Esophagus muscularis mucosa (tissue), 4 donors: Measurements from ENCODE around the gene LRP1. TPM values are rescaled to one million over a fixed set of nuclear protein-coding genes. Genes with fewer than 3 reads are reported as not detected.

Source experiments
- DNase-seq: peaks from one replicate; pipeline ENCODE4 v3.0.0-alpha.2; 2017; ENCODE audit errors: extremely low spot score
- H3K27ac ChIP-seq, 4 donors: fragments of 200-600 bp; sonication (generic); replicated peaks in 1 of 4; 1 replicate in 3 of 4; 2 replicates in 1 of 4; pipeline ENCODE4 v1.5.1; 2016 to 2019; ENCODE audit warnings: mild to moderate bottlenecking in 1 of 4
- H3K27me3 ChIP-seq, 4 donors: fragments of 200-600 bp; sonication (generic); one replicate each; pipeline versions ENCODE4 v1.5.1 to v1.6.0; 2016 to 2019
- H3K36me3 ChIP-seq, 4 donors: fragments of 200-600 bp; sonication (generic); one replicate each; pipeline ENCODE4 v1.5.1; 2016 to 2019
- H3K4me1 ChIP-seq, 4 donors: fragments of 200-600 bp; sonication (generic); one replicate each; pipeline ENCODE4 v1.5.1; 2016 to 2019
- H3K4me3 ChIP-seq, 4 donors: fragments of 200-600 bp; sonication (generic); 1 replicate in 2 of 4; 2 replicates in 2 of 4; pipeline ENCODE4 v1.5.1; 2016 to 2019; ENCODE audit warnings: mild to moderate bottlenecking in 4 of 4, moderate library complexity in 1 of 4
- H3K9me3 ChIP-seq, 4 donors: fragments of 200-600 bp; sonication (generic); 1 replicate in 3 of 4; 2 replicates in 1 of 4; pipeline ENCODE4 v1.5.1; 2016 to 2019
- EP300 ChIP-seq: sonication (generic); formaldehyde crosslinking; IDR thresholded peaks from one replicate; pipeline ENCODE4 v1.6.1; 2017; ENCODE audit warnings: antibody characterized with exemption
- POLR2A ChIP-seq: fragments of 450-650 bp; IDR thresholded peaks from one replicate; pipeline ENCODE4 v1.6.1; 2017; ENCODE audit warnings: antibody characterized with exemption, moderate library complexity, mild to moderate bottlenecking, low read depth
- POLR2AphosphoS5 ChIP-seq, 2 donors: sonication (generic); formaldehyde crosslinking; IDR thresholded peaks; one replicate each; pipeline ENCODE4 v1.6.1; 2017; ENCODE audit warnings: antibody characterized with exemption in 2 of 2
- WGBS: methylation state at CpG from one replicate; pipeline ENCODE4 v1.1.5; 2018; 5-methylcytosine and 5-hydroxymethylcytosine counted together
- intact Hi-C: fragments of 100-400 bp; cut with DNase I; formaldehyde crosslinking; loops from one replicate; pipeline ENCODE4 v1.15.1; 2023
- total RNA-seq, 4 donors: library from RNA; depleted of rRNA; stranded (reverse); fragments of >200 nt; gene quantifications; one replicate each; pipeline versions ENCODE4 v1.1.0 to v1.2.1, GENCODE V29; 2016
- TF ChIP-seq, protein P1 (sequence below), 3 experiments: fragments of 200-600 bp in 2 of 3; fragments of 450-650 bp in 1 of 3; sonication (generic) in 2 of 3; IDR thresholded peaks; one replicate each; pipeline ENCODE4 v1.5.1; 2017 to 2019; ENCODE audit warnings: antibody characterized with exemption in 3 of 3, mild to moderate bottlenecking in 2 of 3, moderate library complexity in 1 of 3

The LRP1 gene
- total RNA-seq, 4 donors from 2014 or later: 203 to 338 (median 250) TPM

DNA sequence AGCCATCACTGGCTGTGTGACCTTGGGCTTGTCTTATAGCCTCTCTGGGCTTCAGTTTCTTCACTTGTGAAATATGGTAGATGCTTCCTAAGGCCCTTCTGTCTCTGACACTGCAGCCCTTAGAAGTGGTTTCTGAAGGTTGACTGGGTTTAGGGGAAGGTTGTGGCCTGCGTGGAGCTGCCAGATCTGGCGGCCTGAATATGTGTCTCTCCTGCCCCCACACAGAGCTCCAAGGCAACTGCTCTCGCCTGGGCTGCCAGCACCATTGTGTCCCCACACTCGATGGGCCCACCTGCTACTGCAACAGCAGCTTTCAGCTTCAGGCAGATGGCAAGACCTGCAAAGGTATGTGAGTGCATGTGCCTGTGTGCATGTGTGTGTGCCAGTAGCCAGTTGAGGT lies 15.2 kb downstream of the LRP1 start:
- Histone ChIP-seq H3K27ac (peak overlapping the region; percentile 22 to 70 (median 45)), H3K27me3 (no peaks in the 10 kb centered on the region), H3K4me1 (peaks cover 44 to 76% (median 72%) of the 10 kb centered on the region in 4 donors), H3K36me3 (peaks cover 26 to 92% (median 83%) of the 10 kb centered on the region in 4 donors), H3K4me3 (no peak overlapping the region), H3K9me3 (no peaks in the 10 kb centered on the region)
- TF ChIP-seq POLR2A (no peak), POLR2AphosphoS5 (IDR thresholded peaks at IDR 0.05) (no peak), EP300 (no peak)
- TF ChIP-seq, protein P1, sequence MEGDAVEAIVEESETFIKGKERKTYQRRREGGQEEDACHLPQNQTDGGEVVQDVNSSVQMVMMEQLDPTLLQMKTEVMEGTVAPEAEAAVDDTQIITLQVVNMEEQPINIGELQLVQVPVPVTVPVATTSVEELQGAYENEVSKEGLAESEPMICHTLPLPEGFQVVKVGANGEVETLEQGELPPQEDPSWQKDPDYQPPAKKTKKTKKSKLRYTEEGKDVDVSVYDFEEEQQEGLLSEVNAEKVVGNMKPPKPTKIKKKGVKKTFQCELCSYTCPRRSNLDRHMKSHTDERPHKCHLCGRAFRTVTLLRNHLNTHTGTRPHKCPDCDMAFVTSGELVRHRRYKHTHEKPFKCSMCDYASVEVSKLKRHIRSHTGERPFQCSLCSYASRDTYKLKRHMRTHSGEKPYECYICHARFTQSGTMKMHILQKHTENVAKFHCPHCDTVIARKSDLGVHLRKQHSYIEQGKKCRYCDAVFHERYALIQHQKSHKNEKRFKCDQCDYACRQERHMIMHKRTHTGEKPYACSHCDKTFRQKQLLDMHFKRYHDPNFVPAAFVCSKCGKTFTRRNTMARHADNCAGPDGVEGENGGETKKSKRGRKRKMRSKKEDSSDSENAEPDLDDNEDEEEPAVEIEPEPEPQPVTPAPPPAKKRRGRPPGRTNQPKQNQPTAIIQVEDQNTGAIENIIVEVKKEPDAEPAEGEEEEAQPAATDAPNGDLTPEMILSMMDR (IDR thresholded peaks at IDR 0.05): no peak
- DNase-seq: no peak
- intact Hi-C loops: no loop called here
- 72% methylated on average over 3 of the region's 4 CpGs for WGBS

DNA sequence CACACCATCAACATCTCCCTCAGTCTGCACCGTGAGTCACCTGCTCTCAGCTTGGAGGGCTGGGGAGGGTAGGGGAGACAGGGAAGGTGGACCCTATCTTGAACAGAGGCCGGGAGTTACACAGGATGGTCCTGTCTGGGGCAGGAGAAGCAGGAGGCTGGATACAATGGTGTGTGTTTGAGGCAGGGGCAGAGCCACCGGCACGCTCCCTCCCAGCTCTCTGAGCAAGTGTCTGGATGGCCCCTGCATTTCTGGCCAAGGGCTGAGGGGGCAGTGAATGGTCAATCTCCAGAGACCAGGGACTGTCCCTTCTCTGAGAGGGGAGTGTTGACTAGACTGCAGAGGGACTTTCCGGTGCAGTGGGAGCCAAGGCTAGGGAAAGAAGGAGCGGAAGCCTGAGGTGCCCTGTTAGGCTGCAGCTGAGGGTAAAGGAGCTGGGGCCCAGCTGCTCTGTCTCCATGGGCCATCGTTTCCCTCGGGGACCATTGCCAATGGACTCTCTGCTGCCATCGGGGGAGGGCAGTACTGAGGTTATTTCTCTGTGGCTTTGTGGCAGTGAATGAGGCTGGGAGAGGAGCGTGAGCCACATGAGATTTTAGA lies 17.3 kb downstream of the LRP1 start:
- H3K4me1 ChIP-seq: peaks cover 55 to 86% (median 82%) of the 10 kb centered on the region in 4 donors
- H3K9me3 ChIP-seq: no peaks in the 10 kb centered on the region
- intact Hi-C loops: no loop called here
- no peak for DNase-seq
- H3K36me3 ChIP-seq: peaks cover 26 to 73% (median 65%) of the 10 kb centered on the region in 4 donors
- no peaks in the 10 kb centered on the region for H3K27me3 ChIP-seq
- TF ChIP-seq POLR2AphosphoS5 (IDR thresholded peaks at IDR 0.05): no peak
- TF ChIP-seq POLR2A: no peak
- no peak for TF ChIP-seq EP300
- TF ChIP-seq, protein P1 (IDR thresholded peaks at IDR 0.05): no peak
- peak overlapping the region; percentile 57 to 89 (median 81) for H3K27ac ChIP-seq
- whole genome bisulfite sequencing: 56% methylated on average over 10 of the region's 10 CpGs
- no peak overlapping the region for H3K4me3 ChIP-seq

DNA sequence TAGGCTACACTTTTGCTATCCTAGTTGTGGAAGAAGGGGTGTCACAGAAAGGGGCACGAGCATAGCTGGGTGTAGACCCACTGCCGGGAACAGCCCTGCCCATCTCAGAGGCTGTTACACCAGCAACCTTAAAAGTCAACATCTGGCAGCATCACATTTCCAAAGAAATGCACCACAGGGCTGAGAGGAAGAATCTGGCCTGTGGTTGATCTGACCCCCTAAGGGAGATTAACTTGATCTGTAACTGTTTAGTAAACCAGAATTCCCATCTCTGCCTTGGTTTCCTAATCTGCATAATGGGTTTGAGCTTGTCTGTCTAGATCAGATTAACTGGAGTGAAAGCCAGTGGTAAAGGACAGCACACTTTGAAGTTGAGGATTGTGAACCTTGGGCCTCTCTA lies 17.8 kb downstream of the LRP1 start:
- peaks cover 26 to 69% (median 59%) of the 10 kb centered on the region in 4 donors for H3K36me3 ChIP-seq

DNA sequence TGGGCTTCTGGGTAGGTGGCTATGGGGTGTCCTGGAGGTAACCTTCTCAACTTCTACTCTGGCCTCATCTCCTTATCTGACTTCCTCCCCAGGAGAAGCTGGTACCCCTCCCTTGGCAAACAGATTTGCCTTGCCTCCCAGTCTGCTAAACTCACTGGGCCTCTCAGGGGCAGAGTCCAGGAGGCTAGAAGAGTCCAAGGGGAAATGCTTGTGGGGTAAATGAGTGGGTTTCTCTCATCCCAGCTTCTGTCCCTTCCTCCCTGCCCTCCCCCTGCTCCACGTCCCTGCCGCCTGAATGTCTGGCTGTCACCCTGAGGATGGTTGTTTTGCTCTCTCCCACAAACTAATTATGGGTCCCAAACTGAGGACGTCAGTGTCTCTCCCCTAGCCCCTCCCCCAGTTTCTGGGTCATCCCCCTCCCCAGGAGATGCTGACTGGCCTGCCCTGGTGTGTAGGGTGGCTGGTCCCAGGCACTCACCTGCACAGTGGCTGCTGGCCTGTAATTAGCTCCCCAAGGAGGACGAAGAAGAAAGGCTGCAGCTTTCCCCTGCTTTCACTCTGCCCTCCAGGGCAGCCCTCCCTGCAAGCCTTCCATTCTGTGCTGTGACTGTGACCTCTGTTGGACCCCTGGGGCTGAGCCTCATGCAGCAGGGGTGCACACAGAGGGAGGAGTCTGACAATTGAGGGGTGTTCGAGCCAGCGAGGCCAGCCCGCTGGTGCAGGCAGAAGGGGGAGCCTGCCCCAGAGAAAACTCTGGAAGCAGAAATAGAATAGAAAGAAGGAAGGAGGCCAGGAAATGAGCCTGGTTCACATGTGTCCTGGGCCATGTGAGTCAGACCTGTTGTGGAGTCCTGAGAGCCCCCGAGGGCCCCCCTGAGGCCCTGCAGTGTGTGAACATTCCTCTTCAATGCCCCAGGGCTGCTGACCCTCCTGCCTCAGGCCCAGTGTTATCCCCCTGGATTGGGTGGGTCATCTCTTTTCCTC lies 19.0 kb downstream of the LRP1 start, which contains the start of gene LRP1-AS:
Gene LRP1-AS, minus strand, starts transcription at position 659 of the 984 bp plus-strand sequence.
- peaks cover 68 to 91% (median 89%) of the 10 kb centered on the region in 4 donors for H3K4me1 ChIP-seq
- no peak within 1 kb of the TSS for H3K4me3 ChIP-seq
- intact Hi-C loops: no loop called here
- peak within 1 kb of the TSS; percentile 79 to 89 (median 82) for H3K27ac ChIP-seq
- no peaks in the 10 kb centered on the region for H3K27me3 ChIP-seq
- no peak for DNase-seq
- H3K9me3 ChIP-seq: no peaks in the 10 kb centered on the region
- TF ChIP-seq POLR2AphosphoS5 (IDR thresholded peaks at IDR 0.05) (no peak), EP300 (no peak), POLR2A (no peak)
- TF ChIP-seq, protein P1 (IDR thresholded peaks at IDR 0.05): no peak
- 54% methylated on average over 8 of the region's 8 CpGs for WGBS
- H3K36me3 ChIP-seq: peaks cover 16 to 57% (median 48%) of the 10 kb centered on the region in 4 donors

More for the DNA sequence above, 17.8 kb downstream of the LRP1 start:
- DNase-seq: no peak
- Histone ChIP-seq H3K4me3 (no peak overlapping the region), H3K27me3 (no peaks in the 10 kb centered on the region), H3K9me3 (no peaks in the 10 kb centered on the region), H3K4me1 (peaks cover 60 to 91% (median 87%) of the 10 kb centered on the region in 4 donors), H3K27ac (peak overlapping the region; percentile 57 to 89 (median 81))
- TF ChIP-seq, protein P1 (IDR thresholded peaks at IDR 0.05): no peak
- TF ChIP-seq EP300 (no peak), POLR2AphosphoS5 (IDR thresholded peaks at IDR 0.05) (no peak)
- no CpG with 5 or more reads among the region's 2 CpGs for WGBS
- intact Hi-C loops: no loop called here
